ENCODE results near the gene FOXO6.

DNA sequence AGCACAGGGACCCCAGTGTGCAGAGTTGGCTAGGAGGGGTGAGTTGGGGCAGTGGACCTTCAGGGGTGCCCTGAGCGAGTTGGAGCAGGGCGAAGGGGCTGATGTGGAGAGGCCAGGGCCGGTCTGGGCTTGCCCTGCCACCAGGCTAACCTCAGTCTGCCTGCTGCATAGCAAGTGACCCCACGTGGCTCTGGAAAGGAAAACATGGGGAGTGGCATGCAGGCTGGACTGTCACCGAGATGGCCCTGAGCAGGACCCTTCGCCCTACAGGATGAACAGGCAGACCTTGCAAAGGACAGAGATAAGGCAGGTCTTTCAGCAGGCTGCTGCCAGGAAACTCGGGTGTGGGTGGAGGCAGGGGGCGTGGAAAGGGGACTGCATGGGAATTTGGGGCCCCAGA, 51.5 kb downstream of the FOXO6 start:
- TF ChIP-seq, protein P1, sequence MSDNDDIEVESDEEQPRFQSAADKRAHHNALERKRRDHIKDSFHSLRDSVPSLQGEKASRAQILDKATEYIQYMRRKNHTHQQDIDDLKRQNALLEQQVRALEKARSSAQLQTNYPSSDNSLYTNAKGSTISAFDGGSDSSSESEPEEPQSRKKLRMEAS (CRISPR knock-in tag; IDR thresholded peaks at IDR 0.05): no peak
- TF ChIP-seq GATA2 (CRISPR knock-in tag; IDR thresholded peaks at IDR 0.05) (no peak), EZH2 (IDR thresholded peaks at IDR 0.05; ENCODE audit: borderline replicate concordance, low read depth, low read length) (no peak), DDX20 (tag; IDR thresholded peaks at IDR 0.05; ENCODE audit: low read depth) (no peak), FOXP1 (CRISPR knock-in tag; IDR thresholded peaks at IDR 0.05) (no peak), NR2C2 (CRISPR knock-in tag; IDR thresholded peaks at IDR 0.05) (no peak), NR2C2 (tag; IDR thresholded peaks at IDR 0.05) (no peak)
- TF ChIP-seq, protein P2, sequence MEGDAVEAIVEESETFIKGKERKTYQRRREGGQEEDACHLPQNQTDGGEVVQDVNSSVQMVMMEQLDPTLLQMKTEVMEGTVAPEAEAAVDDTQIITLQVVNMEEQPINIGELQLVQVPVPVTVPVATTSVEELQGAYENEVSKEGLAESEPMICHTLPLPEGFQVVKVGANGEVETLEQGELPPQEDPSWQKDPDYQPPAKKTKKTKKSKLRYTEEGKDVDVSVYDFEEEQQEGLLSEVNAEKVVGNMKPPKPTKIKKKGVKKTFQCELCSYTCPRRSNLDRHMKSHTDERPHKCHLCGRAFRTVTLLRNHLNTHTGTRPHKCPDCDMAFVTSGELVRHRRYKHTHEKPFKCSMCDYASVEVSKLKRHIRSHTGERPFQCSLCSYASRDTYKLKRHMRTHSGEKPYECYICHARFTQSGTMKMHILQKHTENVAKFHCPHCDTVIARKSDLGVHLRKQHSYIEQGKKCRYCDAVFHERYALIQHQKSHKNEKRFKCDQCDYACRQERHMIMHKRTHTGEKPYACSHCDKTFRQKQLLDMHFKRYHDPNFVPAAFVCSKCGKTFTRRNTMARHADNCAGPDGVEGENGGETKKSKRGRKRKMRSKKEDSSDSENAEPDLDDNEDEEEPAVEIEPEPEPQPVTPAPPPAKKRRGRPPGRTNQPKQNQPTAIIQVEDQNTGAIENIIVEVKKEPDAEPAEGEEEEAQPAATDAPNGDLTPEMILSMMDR (IDR thresholded peaks at IDR 0.05 in 2 of 3, conservative IDR thresholded peaks at IDR 0.05 in 1 of 3; ENCODE audit: insufficient read depth in 2 of 3, low read depth in 1 of 3, low read length in 3 of 3): no peak
- TF ChIP-seq, protein P3, sequence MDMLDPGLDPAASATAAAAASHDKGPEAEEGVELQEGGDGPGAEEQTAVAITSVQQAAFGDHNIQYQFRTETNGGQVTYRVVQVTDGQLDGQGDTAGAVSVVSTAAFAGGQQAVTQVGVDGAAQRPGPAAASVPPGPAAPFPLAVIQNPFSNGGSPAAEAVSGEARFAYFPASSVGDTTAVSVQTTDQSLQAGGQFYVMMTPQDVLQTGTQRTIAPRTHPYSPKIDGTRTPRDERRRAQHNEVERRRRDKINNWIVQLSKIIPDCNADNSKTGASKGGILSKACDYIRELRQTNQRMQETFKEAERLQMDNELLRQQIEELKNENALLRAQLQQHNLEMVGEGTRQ (CRISPR knock-in tag; IDR thresholded peaks at IDR 0.05): no peak
- TF ChIP-seq, protein P4, sequence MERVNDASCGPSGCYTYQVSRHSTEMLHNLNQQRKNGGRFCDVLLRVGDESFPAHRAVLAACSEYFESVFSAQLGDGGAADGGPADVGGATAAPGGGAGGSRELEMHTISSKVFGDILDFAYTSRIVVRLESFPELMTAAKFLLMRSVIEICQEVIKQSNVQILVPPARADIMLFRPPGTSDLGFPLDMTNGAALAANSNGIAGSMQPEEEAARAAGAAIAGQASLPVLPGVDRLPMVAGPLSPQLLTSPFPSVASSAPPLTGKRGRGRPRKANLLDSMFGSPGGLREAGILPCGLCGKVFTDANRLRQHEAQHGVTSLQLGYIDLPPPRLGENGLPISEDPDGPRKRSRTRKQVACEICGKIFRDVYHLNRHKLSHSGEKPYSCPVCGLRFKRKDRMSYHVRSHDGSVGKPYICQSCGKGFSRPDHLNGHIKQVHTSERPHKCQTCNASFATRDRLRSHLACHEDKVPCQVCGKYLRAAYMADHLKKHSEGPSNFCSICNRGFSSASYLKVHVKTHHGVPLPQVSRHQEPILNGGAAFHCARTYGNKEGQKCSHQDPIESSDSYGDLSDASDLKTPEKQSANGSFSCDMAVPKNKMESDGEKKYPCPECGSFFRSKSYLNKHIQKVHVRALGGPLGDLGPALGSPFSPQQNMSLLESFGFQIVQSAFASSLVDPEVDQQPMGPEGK (CRISPR knock-in tag; IDR thresholded peaks at IDR 0.05; ENCODE audit: borderline replicate concordance): no peak

Measured in K562 (cell line).